NCI-H146 (cell line): ENCODE data around the gene PADI6.

Experiments
- DNase-seq: peaks from one replicate; lab custom pipeline; 2025; lab: John Stamatoyannopoulos, UW

PADI6 gene

GRCh38 chr1:17356387-17357026, 15.5 kb upstream of the PADI6 start:
- no peak for DNase-seq

- DNase-seq: no peak
Measured at GRCh38 chr1:17358557-17358956, 13.4 kb upstream of the PADI6 start.

GRCh38 chr1:17359031-17359430, 13.0 kb upstream of the PADI6 start:
- no peak for DNase-seq

GRCh38 chr1:17359808-17360207, 12.2 kb upstream of the PADI6 start:
- no peak for DNase-seq

GRCh38 chr1:17360272-17360956, 11.6 kb upstream of the PADI6 start:
- no peak for DNase-seq

- no peak for DNase-seq
Measured at GRCh38 chr1:17361687-17362086, 10.3 kb upstream of the PADI6 start.

GRCh38 chr1:17363351-17363750, 8.6 kb upstream of the PADI6 start:
- DNase-seq: no peak

GRCh38 chr1:17363771-17364170, 8.2 kb upstream of the PADI6 start:
- no peak for DNase-seq

GRCh38 chr1:17365293-17365692, 6.7 kb upstream of the PADI6 start:
- no peak for DNase-seq

- no peak for DNase-seq
Measured at GRCh38 chr1:17369466-17369865, 2.5 kb upstream of the PADI6 start.

GRCh38 chr1:17370618-17371017, 1.4 kb upstream of the PADI6 start:
- peak; percentile 14 for DNase-seq

- no peak for DNase-seq
Measured at GRCh38 chr1:17372955-17373354, 959 bp downstream of the PADI6 start.

GRCh38 chr1:17375651-17376050, 3.7 kb downstream of the PADI6 start:
- DNase-seq: no peak

GRCh38 chr1:17377325-17377953, 5.4 kb downstream of the PADI6 start:
- DNase-seq: peak; percentile 46

- no peak for DNase-seq
Measured at GRCh38 chr1:17381161-17381560, 9.2 kb downstream of the PADI6 start.

- no peak for DNase-seq
Measured at GRCh38 chr1:17392199-17392740, 20.3 kb downstream of the PADI6 start.

GRCh38 chr1:17393230-17393629, 21.2 kb downstream of the PADI6 start:
- no peak for DNase-seq

GRCh38 chr1:17397910-17398695, 26.1 kb downstream of the PADI6 start:
- no peak for DNase-seq

- no peak for DNase-seq
Measured at GRCh38 chr1:17400725-17401341, 28.8 kb downstream of the PADI6 start.

- DNase-seq: no peak
Measured at GRCh38 chr1:17401841-17402240, 29.8 kb downstream of the PADI6 start.

- no peak for DNase-seq
Measured at GRCh38 chr1:17403081-17403480, 31.1 kb downstream of the PADI6 start.
